Esophagus muscularis mucosa (tissue), 4 donors: Measurements from ENCODE around the gene ITPRID1.

ENCODE experiments used
- CTCF ChIP-seq, 3 experiments: fragments of 200-600 bp in 2 of 3; fragments of 450-650 bp in 1 of 3; sonication (generic) in 2 of 3; IDR thresholded peaks; one replicate each; pipeline ENCODE4 v1.5.1; 2017 to 2019; ENCODE audit warnings: antibody characterized with exemption in 3 of 3, mild to moderate bottlenecking in 2 of 3, moderate library complexity in 1 of 3
- EP300 ChIP-seq: sonication (generic); formaldehyde crosslinking; IDR thresholded peaks from one replicate; pipeline ENCODE4 v1.6.1; 2017; ENCODE audit warnings: antibody characterized with exemption
- POLR2AphosphoS5 ChIP-seq, 2 donors: sonication (generic); formaldehyde crosslinking; IDR thresholded peaks; one replicate each; pipeline ENCODE4 v1.6.1; 2017; ENCODE audit warnings: antibody characterized with exemption in 2 of 2

- TF ChIP-seq EP300 = no peak
- no peak for TF ChIP-seq CTCF (IDR thresholded peaks at IDR 0.05)
- no peak for TF ChIP-seq POLR2AphosphoS5 (IDR thresholded peaks at IDR 0.05)
These were observed 16.4 kb upstream of the ITPRID1 start for GRCh38 chr7:31497516-31497915.
